SK-N-SH (cell line): ENCODE results near the gene ARHGAP44. TPM values are rescaled to one million over a fixed set of nuclear protein-coding genes. Genes with fewer than 3 reads are reported as not detected.
"Not testable (repeated sequence)": the region's sequence is repeated elsewhere in the genome, so short reads cannot be mapped to it uniquely, and the experiment has no call there.

Experiments used
- CTCF ChIA-PET: fragments of 300-600, 350-600 bp; formaldehyde crosslinking; extraction: SDS; loops from one replicate; lab custom pipeline; 2021; lab: Yijun Ruan, JAX
- POLR2A ChIA-PET: fragments of 350-600 bp; sonication (Branson Sonifier 250); formaldehyde crosslinking; extraction: SDS; loops from one replicate; lab custom pipeline; 2020; ENCODE audit warnings: antibody characterized with exemption, inconsistent platforms; lab: Yijun Ruan, JAX
- DNase-seq: peaks from one replicate; pipeline ENCODE4 v3.0.0; 2012
- H2AFZ ChIP-seq: fragments of 200-600 bp; sonication (generic); 2 replicates; pipeline ENCODE4 v1.8.1; 2016; ENCODE audit warnings: antibody characterized with exemption, mild to moderate bottlenecking, low read depth
- H3F3A ChIP-seq: fragments of 200-600 bp; sonication (generic); replicated peaks from 2 replicates; pipeline ENCODE3; 2016; ENCODE audit warnings: antibody characterized with exemption, mild to moderate bottlenecking; ENCODE audit not compliant: insufficient read depth
- H3K27ac ChIP-seq, 2 experiments: fragments of 200-500 bp in 1 of 2; fragments of 200-600 bp in 1 of 2; sonication (Bioruptor generic) in 1 of 2; sonication (generic), shearing (Covaris generic) in 1 of 2; 2 replicates each; pipeline versions ENCODE4 v1.5.1 to v1.6.1; 2014 to 2016; ENCODE audit warnings: low read depth in 2 of 2, inconsistent platforms in 1 of 2, low read length in 1 of 2, mild to moderate bottlenecking in 1 of 2, mixed read lengths in 1 of 2
- H3K27me3 ChIP-seq: fragments of 200-600 bp; sonication (generic), shearing (Covaris generic); 2 replicates; pipeline ENCODE4 v1.6.1; 2016; ENCODE audit warnings: mixed run types; ENCODE audit not compliant: insufficient read depth
- H3K36me3 ChIP-seq, 2 experiments: fragments of 200-500 bp in 1 of 2; fragments of 200-600 bp in 1 of 2; sonication (Bioruptor generic) in 1 of 2; sonication (generic) in 1 of 2; replicated peaks in 1 of 2; 2 replicates each; pipeline versions ENCODE3 to v1.5.1; 2014 to 2016; ENCODE audit warnings: low read length in 1 of 2, mild to moderate bottlenecking in 1 of 2; ENCODE audit not compliant: insufficient read depth in 2 of 2, control insufficient read depth in 1 of 2
- H3K4me1 ChIP-seq, 2 experiments: fragments of 200-500 bp in 1 of 2; fragments of 200-600 bp in 1 of 2; sonication (Bioruptor generic) in 1 of 2; sonication (generic), shearing (Covaris generic) in 1 of 2; 2 replicates each; pipeline versions ENCODE4 v1.5.1 to v1.6.1; 2014 to 2016; ENCODE audit warnings: low read depth in 1 of 2, low read length in 1 of 2, mixed run types in 1 of 2; ENCODE audit not compliant: insufficient read depth in 2 of 2, control insufficient read depth in 1 of 2
- H3K4me2 ChIP-seq: fragments of 200-600 bp; sonication (generic), shearing (Covaris generic); 2 replicates; pipeline ENCODE4 v1.6.1; 2017; ENCODE audit warnings: mixed run types
- H3K4me3 ChIP-seq, 2 experiments: fragments of 200-500 bp in 1 of 2; fragments of 200-600 bp in 1 of 2; sonication (Bioruptor generic) in 1 of 2; sonication (generic), shearing (Covaris generic) in 1 of 2; 2 replicates each; pipeline versions ENCODE4 v1.5.1 to v1.8.1; 2014 to 2016; ENCODE audit warnings: low read depth in 2 of 2, inconsistent platforms in 1 of 2, low read length in 1 of 2, mild to moderate bottlenecking in 1 of 2, mixed read lengths in 1 of 2, moderate library complexity in 1 of 2
- H3K79me2 ChIP-seq: fragments of 200-600 bp; sonication (generic); 2 replicates; pipeline ENCODE4 v1.8.1; 2017; ENCODE audit warnings: mild to moderate bottlenecking; ENCODE audit not compliant: insufficient read depth
- H3K9ac ChIP-seq: fragments of 200-600 bp; sonication (generic); 2 replicates; pipeline ENCODE4 v1.6.1; 2017; ENCODE audit warnings: mixed run types
- H3K9me2 ChIP-seq: fragments of 200-600 bp; sonication (generic); 2 replicates; pipeline ENCODE4 v1.6.1; 2017; ENCODE audit warnings: mixed run types
- H3K9me3 ChIP-seq: fragments of 200-600 bp; sonication (generic); 2 replicates; pipeline ENCODE4 v1.6.1; 2017; ENCODE audit warnings: mixed run types, mild to moderate bottlenecking, moderate library complexity
- H4K20me1 ChIP-seq: fragments of 200-600 bp; sonication (generic); 2 replicates; pipeline ENCODE4 v1.6.1; 2017; ENCODE audit warnings: mild to moderate bottlenecking, mixed run types; ENCODE audit not compliant: insufficient read depth
- EZH2phosphoT487 ChIP-seq: fragments of 200-600 bp; sonication (generic); IDR thresholded peaks from 2 replicates; pipeline ENCODE4 v1.6.1; 2017; ENCODE audit warnings: low read depth, mixed run types, mild to moderate bottlenecking, antibody characterized with exemption, moderate library complexity, borderline replicate concordance
- FOXJ3 ChIP-seq: sonication (generic); formaldehyde crosslinking; IDR thresholded peaks from 2 replicates; pipeline ENCODE4 v1.5.1; 2020; ENCODE audit warnings: mild to moderate bottlenecking, missing genetic modification reagents
- GATA2 ChIP-seq: sonication (generic); formaldehyde crosslinking; IDR thresholded peaks from 2 replicates; pipeline ENCODE4 v1.5.0; 2020; ENCODE audit warnings: mild to moderate bottlenecking, missing genetic modification reagents
- PBX3 ChIP-seq: IDR thresholded peaks from 2 replicates; pipeline ENCODE4; 2012
- POLR2AphosphoS5 ChIP-seq: IDR thresholded peaks from 2 replicates; pipeline ENCODE4 v1.6.1; 2012; ENCODE audit warnings: low read depth, low read length
- USF2 ChIP-seq: fragments of 150-350 bp; IDR thresholded peaks from 2 replicates; pipeline ENCODE4 v1.6.1; 2017; ENCODE audit warnings: antibody characterized with exemption, low read length, low read depth, borderline replicate concordance
- WGBS: methylation state at CpG from one replicate; pipeline ENCODE4 v1.1.6; 2017; ENCODE audit warnings: low lambda C conversion rate; 5-methylcytosine and 5-hydroxymethylcytosine counted together
- polyA plus RNA-seq, 3 experiments: library from polyadenylated mRNA; depleted of rRNA; stranded (reverse); fragments of >200 nt; gene quantifications; 2 replicates each; pipeline ENCODE4 v1.2.3, GENCODE V29; 2012

ARHGAP44 gene
- polyA plus RNA-seq, 1 of the 3 experiments (the other 2 are of a cell fraction), result 0.28 TPM

GRCh38 chr17:12974005-12974531, 184.8 kb downstream of the ARHGAP44 start (continued):
- TF ChIP-seq USF2, result no peak
- no peak for TF ChIP-seq PBX3
- TF ChIP-seq GATA2 (CRISPR knock-in tag), result no peak
- TF ChIP-seq EZH2phosphoT487, result no peak
- TF ChIP-seq FOXJ3 (CRISPR knock-in tag), result no peak

GRCh38 chr17:12977008-12977751, 187.9 kb downstream of the ARHGAP44 start:
- Histone ChIP-seq H4K20me1 (no peaks in the 10 kb centered on the region), H3K9me2 (no peaks in the 10 kb centered on the region), H3K79me2 (no peaks in the 10 kb centered on the region), H3K4me3 (no peak overlapping the region), H3K4me2 (no peak overlapping the region), H3F3A (no peaks in the 10 kb centered on the region), H3K36me3 (no peaks in the 10 kb centered on the region), H3K9me3 (no peaks in the 10 kb centered on the region), H3K4me1 (no peaks in the 10 kb centered on the region), H3K9ac (no peak overlapping the region), H3K27ac (no peak overlapping the region), H3K27me3 (peaks cover 31% of the 10 kb centered on the region), H2AFZ (no peak overlapping the region)
- no peak for TF ChIP-seq POLR2AphosphoS5
- no peak for DNase-seq
- ChIA-PET CTCF (no interaction called here), POLR2A (no interaction called here)
- 42% methylated on average over 13 of the region's 13 CpGs for WGBS

- H3K9me2 ChIP-seq, H3K4me2 ChIP-seq, H4K20me1 ChIP-seq, H3K27ac ChIP-seq, CTCF ChIA-PET, H3F3A ChIP-seq, H3K79me2 ChIP-seq, H3K4me3 ChIP-seq, H3K4me1 ChIP-seq, POLR2A ChIA-PET, H3K36me3 ChIP-seq, H3K9ac ChIP-seq, H3K9me3 ChIP-seq, H2AFZ ChIP-seq, DNase-seq: not testable (repeated sequence)
- 34% methylated on average over 6 of the region's 6 CpGs for WGBS
- H3K27me3 ChIP-seq, result peaks cover 19% of the 10 kb centered on the region; the same call in 1 of the 2 replicates
Observed at GRCh38 chr17:12978787-12979186, 189.5 kb downstream of the ARHGAP44 start.
